Activated naive CD4-positive, alpha-beta T cell (primary cell): ENCODE results near the gene MARCHF3.
"Not testable (repeated sequence)": the region's sequence is repeated elsewhere in the genome, so short reads cannot be mapped to it uniquely, and the experiment has no call there.

Experiments
- DNase-seq, 4 experiments: peaks; one replicate each; lab custom pipeline; 2025; lab: John Stamatoyannopoulos, UW

The MARCHF3 gene

GRCh38 chr5:126847826-126848251, 182.5 kb downstream of the MARCHF3 start:
- no peak for DNase-seq

- DNase-seq: no peak
These were observed 182.9 kb downstream of the MARCHF3 start for GRCh38 chr5:126847456-126847820.

GRCh38 chr5:126846744-126847455, 183.5 kb downstream of the MARCHF3 start:
- no peak for DNase-seq

GRCh38 chr5:126846344-126846743, 184.0 kb downstream of the MARCHF3 start:
- DNase-seq: no peak

GRCh38 chr5:126845470-126846070, 184.8 kb downstream of the MARCHF3 start:
- peak in 2 of 4 experiments; percentile 70 to 74 for DNase-seq

- DNase-seq: not testable (repeated sequence)
These were observed 187.0 kb downstream of the MARCHF3 start for GRCh38 chr5:126843375-126843774.

GRCh38 chr5:126839407-126839806, 191.0 kb downstream of the MARCHF3 start:
- not testable (repeated sequence) for DNase-seq

GRCh38 chr5:126837906-126838539, 192.3 kb downstream of the MARCHF3 start:
- DNase-seq: no peak

GRCh38 chr5:126837242-126837641, 193.1 kb downstream of the MARCHF3 start:
- no peak for DNase-seq

GRCh38 chr5:126836778-126837177, 193.6 kb downstream of the MARCHF3 start:
- DNase-seq: no peak

GRCh38 chr5:126831156-126831555, 199.2 kb downstream of the MARCHF3 start:
- DNase-seq: no peak

- no peak for DNase-seq
These were observed 200.3 kb downstream of the MARCHF3 start for GRCh38 chr5:126830061-126830460.

- no peak for DNase-seq
These were observed 201.3 kb downstream of the MARCHF3 start for GRCh38 chr5:126829098-126829497.

- DNase-seq: no peak
These were observed 203.6 kb downstream of the MARCHF3 start for GRCh38 chr5:126826619-126827215.

- no peak for DNase-seq
These were observed 211.1 kb downstream of the MARCHF3 start for GRCh38 chr5:126819253-126819652.

GRCh38 chr5:126818736-126819135, 211.6 kb downstream of the MARCHF3 start:
- DNase-seq: no peak
